ENCODE data around the gene ABHD5. TPM values are rescaled to one million over a fixed set of nuclear protein-coding genes. Genes with fewer than 3 reads are reported as not detected.

The ABHD5 gene
- polyA plus RNA-seq, 12 donors, result 8.2 to 15.5 (median 10.4) TPM; not detected in 1

DNA sequence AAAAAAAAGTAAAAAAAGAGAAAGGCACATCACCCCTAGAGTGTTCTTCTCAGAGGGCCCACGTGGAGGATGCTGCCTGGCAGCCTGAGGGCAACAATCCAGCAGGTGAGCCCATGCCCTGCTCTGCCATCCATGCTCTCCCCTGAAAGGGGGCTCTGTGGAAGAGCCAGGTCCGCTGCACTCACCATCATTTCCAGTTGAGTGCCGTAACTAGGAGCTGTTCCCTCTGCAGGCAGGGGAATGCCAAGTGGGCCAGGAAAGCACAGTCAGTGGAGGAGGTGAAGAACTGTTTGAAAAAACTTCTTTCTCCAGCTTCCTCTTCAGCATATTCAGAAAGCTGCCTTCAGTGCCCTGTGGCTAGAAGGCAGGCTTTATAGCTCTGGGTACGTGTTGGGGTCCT lies 84.1 kb downstream of the ABHD5 start:
- DNase-seq, result no peak

DNA sequence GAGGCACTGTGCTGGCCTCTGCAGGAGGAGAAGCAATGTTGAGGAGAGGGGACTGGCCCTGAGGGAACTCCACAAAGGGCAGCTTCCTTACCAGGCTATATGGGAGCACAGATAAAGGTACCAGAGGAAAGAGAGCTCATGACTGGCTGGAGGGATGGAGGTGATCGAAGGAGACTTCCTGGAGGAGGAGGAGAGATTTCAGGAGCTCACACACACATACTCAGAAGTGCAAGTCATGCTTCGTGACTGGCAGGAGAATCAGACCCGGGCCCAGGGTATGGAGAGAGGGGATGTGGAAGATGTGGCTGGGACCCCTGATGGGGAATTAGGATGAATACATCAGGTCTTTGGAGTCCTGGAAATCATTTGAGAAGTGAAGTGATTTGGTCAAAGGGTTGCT lies 85.4 kb downstream of the ABHD5 start:
- DNase-seq, result no peak

DNA sequence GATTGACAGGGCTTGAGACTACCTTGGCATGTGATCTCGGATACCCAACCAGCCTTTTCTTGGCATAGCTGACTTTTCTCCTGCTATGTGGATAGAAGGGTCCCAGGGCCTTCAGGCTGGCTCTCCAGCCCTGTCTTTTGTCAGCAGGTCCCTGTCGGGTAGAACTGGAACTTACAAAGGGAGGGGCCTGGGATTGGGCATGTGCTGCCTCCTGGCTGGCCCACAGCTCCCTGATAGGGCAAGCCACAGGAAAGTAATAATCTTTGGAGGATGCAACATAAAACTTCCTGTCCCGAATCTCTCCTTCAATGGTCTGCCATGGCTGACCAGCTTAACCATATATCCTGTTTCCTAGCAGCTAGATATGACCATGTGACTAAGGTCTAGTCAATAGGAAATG lies 89.1 kb downstream of the ABHD5 start:
- DNase-seq, result no peak

DNA sequence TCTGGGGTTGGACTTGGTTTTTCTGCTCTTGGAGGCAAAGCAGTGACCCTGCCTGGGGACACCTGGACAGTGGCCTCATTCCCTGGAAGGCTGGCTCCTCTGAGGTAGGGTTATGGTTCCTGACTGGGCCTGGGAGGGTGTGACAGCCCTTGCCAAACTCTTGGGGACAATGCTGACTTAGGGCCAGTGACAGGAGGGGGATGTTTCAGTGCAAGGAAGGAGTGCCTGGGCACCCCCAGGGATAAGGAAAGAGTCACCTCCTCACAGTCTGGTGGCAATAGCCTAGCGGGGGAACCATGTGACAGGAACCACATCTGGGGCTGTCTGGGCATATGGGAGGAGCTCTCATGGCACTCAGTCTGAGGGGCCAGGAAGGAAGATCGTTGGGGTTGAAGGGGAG lies 91.8 kb downstream of the ABHD5 start:
- DNase-seq, result no peak

Other genes starting within 250 kb of the ABHD5 start
- gene ANO10, start 68.9 kb upstream of the ABHD5 start, polyA plus RNA-seq (ENCODE audit: insufficient read length in 12 of 12), result 10 to 100 TPM in 11 of 12 donors, not detected in 1; 15.1 to 30.8 (median 22.2) TPM

Measured in muscle of arm (tissue), 12 donors.